ENCODE results near the gene JADE2. TPM values are rescaled to one million over a fixed set of nuclear protein-coding genes. Genes with fewer than 3 reads are reported as not detected.

Gene JADE2
- total and polyA plus RNA-seq, 2 donors (not counting 3 experiments of a cell fraction or from before 2014, with no cell fraction given): 11.6 to 31.1 TPM

GRCh38 chr5:134529460-134529859 lies 4.0 kb downstream of the JADE2 start:
- peaks cover 40% of the 10 kb centered on the region for H3K79me2 ChIP-seq (ENCODE audit: control insufficient read depth, insufficient read depth, low read length)
- H3K9ac ChIP-seq (replicated peaks; ENCODE audit: extremely low read depth, insufficient read depth, low read length): no peak overlapping the region
- H3K4me2 ChIP-seq (ENCODE audit: insufficient read depth, low read length): no peak overlapping the region
- CTCF ChIA-PET: interaction anchor here (0.6 to 7.4 kb wide), 4 partner anchors 18 to 118 kb away, joined by 3 to 90 read pairs (median 14); partner anchors contain the start of gene CDKN2AIPNL
- DNase-seq (ENCODE audit: low read depth, low spot score) (no peak), FAIRE-seq (no peak)
- no peaks in the 10 kb centered on the region for H4K20me1 ChIP-seq (replicated peaks; ENCODE audit: control insufficient read depth, extremely low read depth, insufficient read depth, low read length)
- TF ChIP-seq CTCF (IDR thresholded peaks at IDR 0.05; ENCODE audit: extremely low read depth in 1 of 2, insufficient read depth in 1 of 2, low read depth in 1 of 2, low read length in 2 of 2) (no peak), FOS (IDR thresholded peaks at IDR 0.05; ENCODE audit: borderline replicate concordance, insufficient read depth, low read length) (no peak), MYC (IDR thresholded peaks at IDR 0.05; ENCODE audit: low read depth, low read length) (no peak), MAX (IDR thresholded peaks at IDR 0.05; ENCODE audit: insufficient read depth, insufficient read length) (no peak), POLR2A (IDR thresholded peaks at IDR 0.05; ENCODE audit: low read depth, low read length) (no peak), POLR2AphosphoS5 (IDR thresholded peaks at IDR 0.05; ENCODE audit: insufficient read depth, low read depth, low read length) (no peak), GATA2 (IDR thresholded peaks at IDR 0.05; ENCODE audit: insufficient read depth, insufficient read length, low read depth, low read length) (no peak), JUN (IDR thresholded peaks at IDR 0.05; ENCODE audit: borderline replicate concordance, insufficient read depth, insufficient read length, low read depth) (no peak), EZH2 (IDR thresholded peaks at IDR 0.05; ENCODE audit: borderline replicate concordance, low read depth, low read length, severe bottlenecking) (no peak)
- H3K27ac ChIP-seq (ENCODE audit: insufficient read depth, low read depth, low read length): no peak overlapping the region
- no peaks in the 10 kb centered on the region for H3K27me3 ChIP-seq (ENCODE audit: control insufficient read depth in 2 of 2, insufficient read depth in 2 of 2, low read length in 2 of 2)
- dilution Hi-C loops (cut with MboI; ENCODE audit: extremely low pct_ligation_motif_present, low sequenced_read_pairs) (no loop called here), intact Hi-C loops (cut with micrococcal nuclease) (no loop called here)
- H3K9me3 ChIP-seq (replicated peaks; ENCODE audit: control insufficient read depth, insufficient read depth, low read length): no peaks in the 10 kb centered on the region
- H3K4me1 ChIP-seq (ENCODE audit: control insufficient read depth, extremely low read depth, insufficient read depth, low read length): peaks cover 14% of the 10 kb centered on the region
- H2AFZ ChIP-seq (ENCODE audit: low read depth, low read length): no peak overlapping the region
- no peaks in the 10 kb centered on the region for H3K9me1 ChIP-seq (replicated peaks; ENCODE audit: control insufficient read depth, extremely low read depth, insufficient read depth, low read length)
- H3K36me3 ChIP-seq (ENCODE audit: control insufficient read depth in 2 of 2, extremely low read depth in 1 of 2, insufficient read depth in 2 of 2, low read length in 2 of 2): no peaks in the 10 kb centered on the region
- no peak overlapping the region for H3K4me3 ChIP-seq (replicated peaks in 1 of 3; ENCODE audit: insufficient read depth in 1 of 3, low read depth in 1 of 3, low read length in 3 of 3)
- BruUV-seq (replicated peaks): no TSS peak
- POLR2A ChIA-PET: no interaction called here
